ENCODE measurements around the gene KIF5A. TPM values are rescaled to one million over a fixed set of nuclear protein-coding genes. Genes with fewer than 3 reads are reported as not detected.
A peak's percentile ranks its signal among the peaks of the same experiment; 100 is the strongest.

The KIF5A gene
- total RNA-seq, 1 donor from 2014 or later: 7.9 TPM

DNA sequence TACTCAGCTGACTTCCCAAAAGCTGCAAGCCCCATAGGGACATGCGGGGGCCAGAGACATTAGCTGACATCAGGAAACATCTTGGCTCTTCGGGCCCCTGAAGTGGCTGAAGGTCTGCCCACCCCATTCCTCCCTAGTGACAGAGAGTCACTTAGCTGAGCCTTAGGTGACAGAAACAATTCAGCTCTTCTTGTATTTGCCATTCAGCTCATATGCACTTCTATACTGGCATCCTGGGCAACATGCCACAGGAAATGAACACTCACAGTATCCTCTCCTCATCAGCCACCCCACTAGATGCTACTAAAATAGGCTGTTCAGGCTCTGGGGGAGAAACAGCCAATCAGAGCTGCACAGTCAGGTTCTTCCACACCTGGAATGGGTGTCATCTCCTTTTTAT is 6.3 kb upstream of the KIF5A start:
- Histone ChIP-seq H3K36me3 (no peaks in the 10 kb centered on the region), H3F3A (ENCODE audit: low read depth) (peaks cover 8% of the 10 kb centered on the region), H3K4me1 (peaks cover 8% of the 10 kb centered on the region), H4K20me1 (ENCODE audit: low read depth) (peaks cover 42% of the 10 kb centered on the region), H3K27me3 (peaks cover 13% of the 10 kb centered on the region), H3K27ac (no peak overlapping the region), H3K9me3 (ENCODE audit: low read depth) (no peaks in the 10 kb centered on the region), H3K9ac (no peak overlapping the region), H3K4me3 (no peak overlapping the region), H2AFZ (replicated peaks) (no peak overlapping the region), H3K4me2 (no peak overlapping the region), H3K79me2 (ENCODE audit: low read depth) (peaks cover 33% of the 10 kb centered on the region)
- Mint-ChIP-seq H3K9me3 (no peaks in the 10 kb centered on the region), H3K27ac (no peak overlapping the region), H3K27me3 (ENCODE audit: insufficient read depth, low read depth) (peaks cover 9% of the 10 kb centered on the region), H3K4me3 (peak overlapping the region; percentile 35), H3K36me3 (peaks cover 15% of the 10 kb centered on the region), H3K4me1 (peaks cover 25% of the 10 kb centered on the region)
- TF ChIP-seq, protein P1, sequence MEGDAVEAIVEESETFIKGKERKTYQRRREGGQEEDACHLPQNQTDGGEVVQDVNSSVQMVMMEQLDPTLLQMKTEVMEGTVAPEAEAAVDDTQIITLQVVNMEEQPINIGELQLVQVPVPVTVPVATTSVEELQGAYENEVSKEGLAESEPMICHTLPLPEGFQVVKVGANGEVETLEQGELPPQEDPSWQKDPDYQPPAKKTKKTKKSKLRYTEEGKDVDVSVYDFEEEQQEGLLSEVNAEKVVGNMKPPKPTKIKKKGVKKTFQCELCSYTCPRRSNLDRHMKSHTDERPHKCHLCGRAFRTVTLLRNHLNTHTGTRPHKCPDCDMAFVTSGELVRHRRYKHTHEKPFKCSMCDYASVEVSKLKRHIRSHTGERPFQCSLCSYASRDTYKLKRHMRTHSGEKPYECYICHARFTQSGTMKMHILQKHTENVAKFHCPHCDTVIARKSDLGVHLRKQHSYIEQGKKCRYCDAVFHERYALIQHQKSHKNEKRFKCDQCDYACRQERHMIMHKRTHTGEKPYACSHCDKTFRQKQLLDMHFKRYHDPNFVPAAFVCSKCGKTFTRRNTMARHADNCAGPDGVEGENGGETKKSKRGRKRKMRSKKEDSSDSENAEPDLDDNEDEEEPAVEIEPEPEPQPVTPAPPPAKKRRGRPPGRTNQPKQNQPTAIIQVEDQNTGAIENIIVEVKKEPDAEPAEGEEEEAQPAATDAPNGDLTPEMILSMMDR (IDR thresholded peaks at IDR 0.05): no peak
- no peak for TF ChIP-seq EZH2phosphoT487 (IDR thresholded peaks at IDR 0.05)
- no peak for TF ChIP-seq EZH2 (IDR thresholded peaks at IDR 0.05)
- no peak for DNase-seq (ENCODE audit: low spot score)

DNA sequence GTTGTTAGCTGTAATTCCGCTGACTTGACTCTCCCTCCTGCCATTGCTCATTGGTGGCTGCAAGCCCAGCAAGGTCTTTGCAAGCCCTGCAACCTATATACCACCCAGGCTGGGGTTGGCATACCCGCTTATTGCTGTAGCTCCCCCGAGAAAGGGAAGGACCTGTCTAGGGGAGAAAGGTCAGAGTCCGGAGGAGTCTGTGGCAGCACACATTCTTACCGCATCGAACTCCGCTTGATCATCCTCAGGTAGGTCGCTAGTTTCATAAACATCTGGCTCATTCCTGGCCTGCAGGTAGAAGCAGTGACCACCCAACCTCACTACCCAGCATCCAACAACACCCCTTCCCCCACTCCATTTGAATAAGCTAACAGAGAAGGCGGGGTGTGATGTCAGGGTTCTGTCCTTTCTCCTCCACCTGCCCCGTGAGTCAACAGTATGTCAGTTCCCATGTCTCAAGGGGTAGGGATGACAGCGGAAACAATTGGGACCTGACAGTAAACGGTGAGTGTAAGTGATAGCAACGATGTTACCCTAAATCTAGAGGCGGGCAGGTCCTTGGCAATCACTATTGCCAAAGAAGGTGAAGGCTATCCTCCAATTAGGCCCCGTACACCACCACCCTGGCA is 3.9 kb upstream of the KIF5A start:
- H3K79me2 ChIP-seq (ENCODE audit: low read depth): peaks cover 40% of the 10 kb centered on the region

DNA sequence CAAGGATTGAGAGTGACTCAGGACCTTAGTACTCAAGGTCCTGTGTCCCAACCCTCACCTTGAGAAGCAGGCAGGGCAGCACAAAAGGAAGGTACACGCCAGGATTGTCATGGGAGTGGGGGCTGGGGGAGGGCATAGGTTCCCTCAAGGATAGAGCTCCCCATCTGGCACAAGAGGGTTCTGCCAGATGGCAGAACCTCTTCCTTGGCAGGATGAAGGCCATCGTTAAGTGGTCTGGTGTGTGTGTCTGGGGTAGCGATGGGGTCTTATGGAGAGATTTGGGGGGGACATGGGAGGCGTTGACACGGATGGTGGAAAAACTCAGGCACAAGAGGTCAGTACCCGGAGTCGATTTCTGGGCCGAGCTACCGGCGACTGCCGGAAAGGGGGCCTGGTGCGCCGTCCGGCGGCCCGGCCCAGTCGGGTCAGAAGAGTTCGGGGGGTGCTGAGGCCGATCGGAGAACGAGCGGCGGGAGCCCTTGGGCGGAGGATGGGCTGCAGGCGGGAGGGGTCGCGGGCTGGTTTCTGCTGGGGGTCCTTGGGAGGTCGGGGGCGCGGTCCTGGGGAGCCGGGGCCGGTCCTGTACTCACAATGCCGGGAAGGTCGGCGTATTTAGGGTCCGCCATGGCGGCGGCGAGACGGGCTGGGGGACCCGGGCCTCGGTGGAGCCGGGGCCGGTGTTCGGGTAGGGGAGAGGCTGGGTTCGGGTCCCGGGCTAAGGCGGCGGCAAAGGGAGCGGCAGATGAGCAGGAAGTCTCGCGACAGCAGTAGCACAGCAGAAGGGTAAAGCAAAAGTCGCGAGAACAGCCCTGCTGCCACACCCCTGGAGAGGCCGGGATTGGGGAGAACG is 3.2 kb upstream of the KIF5A start, which contains the start of gene DCTN2:
DCTN2 (minus strand) TSS at position 755 of the 850 bp plus-strand sequence; CDS start at position 626, 129 bp downstream.
- Histone ChIP-seq H3K27ac (no peak within 1 kb of the TSS), H2AFZ (replicated peaks) (peak within 1 kb of the TSS; percentile 95), H3K79me2 (ENCODE audit: low read depth) (peaks cover 47% of the 10 kb centered on the region), H3K36me3 (no peaks in the 10 kb centered on the region), H3K4me1 (peaks cover 16% of the 10 kb centered on the region), H4K20me1 (ENCODE audit: low read depth) (peaks cover 30% of the 10 kb centered on the region), H3K9ac (peak within 1 kb of the TSS; percentile 98), H3K4me3 (peak within 1 kb of the TSS; percentile 93), H3K27me3 (peaks cover 24% of the 10 kb centered on the region), H3F3A (ENCODE audit: low read depth) (peaks cover 18% of the 10 kb centered on the region), H3K9me3 (ENCODE audit: low read depth) (no peaks in the 10 kb centered on the region), H3K4me2 (peak within 1 kb of the TSS; percentile 92)
- H3K36me3 Mint-ChIP-seq: no peaks in the 10 kb centered on the region
- peak within 1 kb of the TSS; percentile 96 for H3K27ac Mint-ChIP-seq
- TF ChIP-seq EZH2phosphoT487 (IDR thresholded peaks at IDR 0.05) (no peak), EZH2 (IDR thresholded peaks at IDR 0.05) (no peak)
- TF ChIP-seq, protein P1 (IDR thresholded peaks at IDR 0.05): peak; percentile 7
- H3K4me1 Mint-ChIP-seq: peaks cover 33% of the 10 kb centered on the region
- H3K4me3 Mint-ChIP-seq: peak within 1 kb of the TSS; percentile 97
- DNase-seq (ENCODE audit: low spot score): peak; percentile 98
- H3K27me3 Mint-ChIP-seq (ENCODE audit: insufficient read depth, low read depth): peaks cover 30% of the 10 kb centered on the region
- H3K9me3 Mint-ChIP-seq: no peaks in the 10 kb centered on the region

More for the DNA sequence above, 3.9 kb upstream of the KIF5A start:
- TF ChIP-seq, protein P1 (IDR thresholded peaks at IDR 0.05): no peak
- peaks cover 3% of the 10 kb centered on the region for H3K36me3 Mint-ChIP-seq
- no peak overlapping the region for H3K27ac ChIP-seq
- H3K9me3 ChIP-seq (ENCODE audit: low read depth): no peaks in the 10 kb centered on the region
- H4K20me1 ChIP-seq (ENCODE audit: low read depth): peaks cover 27% of the 10 kb centered on the region
- H3K4me3 Mint-ChIP-seq: peak overlapping the region; percentile 97
- H3K27me3 Mint-ChIP-seq (ENCODE audit: insufficient read depth, low read depth): peaks cover 27% of the 10 kb centered on the region
- peak overlapping the region; percentile 96 for H3K27ac Mint-ChIP-seq
- H3K9me3 Mint-ChIP-seq: no peaks in the 10 kb centered on the region
- peaks cover 30% of the 10 kb centered on the region for H3K4me1 Mint-ChIP-seq
- peak overlapping the region; percentile 93 for H3K4me3 ChIP-seq
- H2AFZ ChIP-seq (replicated peaks): no peak overlapping the region
- H3K36me3 ChIP-seq: no peaks in the 10 kb centered on the region
- peaks cover 18% of the 10 kb centered on the region for H3F3A ChIP-seq (ENCODE audit: low read depth)
- H3K4me1 ChIP-seq: peaks cover 15% of the 10 kb centered on the region
- H3K27me3 ChIP-seq: peaks cover 24% of the 10 kb centered on the region
- peak overlapping the region; percentile 98 for H3K9ac ChIP-seq
- DNase-seq (ENCODE audit: low spot score): no peak
- peak overlapping the region; percentile 92 for H3K4me2 ChIP-seq

Measured in neural progenitor cell (in vitro differentiated cells).